Measurements from ENCODE around the gene DNAH2.

DNAH2 gene

GRCh38 chr17:7703584-7704479, 13.7 kb upstream of the DNAH2 start:
- no peak for TF ChIP-seq CTCF (conservative IDR thresholded peaks at IDR 0.05; ENCODE audit: low read length)
- peak; percentile 49 for DNase-seq (ENCODE audit: low read depth)
- H3K4me3 ChIP-seq (ENCODE audit: low read length) = peak overlapping the region; percentile 63

GRCh38 chr17:7704601-7705268, 12.8 kb upstream of the DNAH2 start, which contains the start of gene EFNB3:
EFNB3 (plus strand) TSS chr17:7705202; CDS start chr17:7705599, 397 bp downstream.
- peak within 1 kb of the TSS; percentile 63 for H3K4me3 ChIP-seq (ENCODE audit: low read length)
- no peak for DNase-seq (ENCODE audit: low read depth)
- TF ChIP-seq CTCF (conservative IDR thresholded peaks at IDR 0.05; ENCODE audit: low read length) = no peak

- no peak for DNase-seq (ENCODE audit: low read depth)
- H3K4me3 ChIP-seq (ENCODE audit: low read length) = peak overlapping the region; percentile 63
Measured at GRCh38 chr17:7705269-7706255, 12.0 kb upstream of the DNAH2 start.

GRCh38 chr17:7706631-7707354, 10.8 kb upstream of the DNAH2 start:
- no peak for DNase-seq (ENCODE audit: low read depth)
- no peak overlapping the region for H3K4me3 ChIP-seq (ENCODE audit: low read length)
- no peak for TF ChIP-seq CTCF (conservative IDR thresholded peaks at IDR 0.05; ENCODE audit: low read length)

More at GRCh38 chr17:7705269-7706255, 12.0 kb upstream of the DNAH2 start:
- TF ChIP-seq CTCF (conservative IDR thresholded peaks at IDR 0.05; ENCODE audit: low read length) = no peak

GRCh38 chr17:7707446-7707845, 10.1 kb upstream of the DNAH2 start:
- DNase-seq (ENCODE audit: low read depth) = no peak
- no peak overlapping the region for H3K4me3 ChIP-seq (ENCODE audit: low read length)
- TF ChIP-seq CTCF (conservative IDR thresholded peaks at IDR 0.05; ENCODE audit: low read length) = no peak
